HepG2 (cell line): Measurements from ENCODE around the gene PGGT1B. TPM values are rescaled to one million over a fixed set of nuclear protein-coding genes. Genes with fewer than 3 reads are reported as not detected.

Experiments
- ASH2L ChIP-seq: fragments of 300-600, 200-600 bp; sonication (generic); IDR thresholded peaks from 2 replicates; pipeline ENCODE4 v1.7.0; 2017; ENCODE audit warnings: low read depth, mild to moderate bottlenecking, moderate library complexity, mixed read lengths, low read length; ENCODE audit not compliant: insufficient read length
- BRCA1 ChIP-seq: sonication (generic); formaldehyde crosslinking; IDR thresholded peaks from 2 replicates; pipeline ENCODE4 v1.4.0; 2020; ENCODE audit warnings: missing genetic modification reagents
- DNMT1 ChIP-seq: sonication (generic); formaldehyde crosslinking; IDR thresholded peaks from 2 replicates; pipeline ENCODE4 v1.5.1; 2020; ENCODE audit warnings: mild to moderate bottlenecking, missing genetic modification reagents
- HNF4G ChIP-seq, 2 experiments: sonication (generic) in 1 of 2; formaldehyde crosslinking in 1 of 2; IDR thresholded peaks; 2 replicates each; pipeline versions ENCODE4 v1.4.0 to v1.6.1; 2011 to 2020; ENCODE audit warnings: borderline replicate concordance in 2 of 2, low read depth in 2 of 2, mild to moderate bottlenecking in 2 of 2, low read length in 1 of 2, missing genetic modification reagents in 1 of 2, moderate library complexity in 1 of 2
- MTA3 ChIP-seq: sonication (generic); formaldehyde crosslinking; IDR thresholded peaks from 2 replicates; pipeline ENCODE4 v1.4.0; 2020; ENCODE audit warnings: missing genetic modification reagents
- PATZ1 ChIP-seq: sonication (generic); formaldehyde crosslinking; IDR thresholded peaks from 2 replicates; pipeline ENCODE4 v1.4.0; 2020; ENCODE audit warnings: missing genetic modification reagents
- RBAK ChIP-seq: sonication (generic); formaldehyde crosslinking; IDR thresholded peaks from 2 replicates; pipeline ENCODE4 v1.5.1; 2020; ENCODE audit warnings: mild to moderate bottlenecking, missing genetic modification reagents
- SNAPC4 ChIP-seq: sonication (generic); formaldehyde crosslinking; IDR thresholded peaks from 2 replicates; pipeline ENCODE4 v1.4.0; 2020; ENCODE audit warnings: mild to moderate bottlenecking, missing genetic modification reagents
- TMF1 ChIP-seq: sonication (generic); formaldehyde crosslinking; IDR thresholded peaks from 2 replicates; pipeline ENCODE4 v1.8.1; 2022; ENCODE audit warnings: low read depth, missing genetic modification reagents
- TRAFD1 ChIP-seq: sonication (generic); formaldehyde crosslinking; IDR thresholded peaks from 2 replicates; pipeline ENCODE4 v1.5.1; 2020; ENCODE audit warnings: missing genetic modification reagents, mild to moderate bottlenecking, borderline replicate concordance
- ZBTB49 ChIP-seq: sonication (generic); formaldehyde crosslinking; IDR thresholded peaks from 2 replicates; pipeline ENCODE4 v1.4.0; 2020; ENCODE audit warnings: missing genetic modification reagents, borderline replicate concordance
- ZFP36L1 ChIP-seq: sonication (generic); formaldehyde crosslinking; IDR thresholded peaks from 2 replicates; pipeline ENCODE4 v1.8.0; 2022; ENCODE audit warnings: mild to moderate bottlenecking, missing genetic modification reagents, moderate library complexity
- ZFP41 ChIP-seq: sonication (generic); formaldehyde crosslinking; IDR thresholded peaks from 2 replicates; pipeline ENCODE4 v1.4.0; 2020; ENCODE audit warnings: mild to moderate bottlenecking, missing genetic modification reagents, borderline replicate concordance
- ZNF124 ChIP-seq: sonication (generic); formaldehyde crosslinking; IDR thresholded peaks from 2 replicates; pipeline ENCODE4 v1.4.0; 2020; ENCODE audit warnings: missing genetic modification reagents
- ZNF331 ChIP-seq: sonication (generic); formaldehyde crosslinking; IDR thresholded peaks from 2 replicates; pipeline ENCODE4 v1.4.0; 2020; ENCODE audit warnings: missing genetic modification reagents
- ZNF431 ChIP-seq: sonication (generic); formaldehyde crosslinking; IDR thresholded peaks from 2 replicates; pipeline ENCODE4 v1.9.0; 2022; ENCODE audit warnings: missing genetic modification reagents, low read depth, mild to moderate bottlenecking, borderline replicate concordance
- ZNF468 ChIP-seq: sonication (generic); formaldehyde crosslinking; IDR thresholded peaks from 2 replicates; pipeline ENCODE4 v1.8.0; 2022; ENCODE audit warnings: mild to moderate bottlenecking, moderate library complexity, missing genetic modification reagents
- ZNF644 ChIP-seq: IDR thresholded peaks from 2 replicates; pipeline ENCODE4 v1.6.1; 2016; ENCODE audit warnings: low read depth
- polyA plus RNA-seq, 8 experiments: library from polyadenylated mRNA; depleted of rRNA in 3 of 8; stranded (reverse) in 7 of 8; unstranded in 1 of 8; fragments of >200 nt; fragmentation: Illumina TruSeq in 4 of 8; extraction: Trizol in 4 of 8; gene quantifications; 2 replicates each; pipeline versions ENCODE4 v1.2.1 to v1.2.3, GENCODE V29; 2011 to 2016; ENCODE audit warnings: low read depth in 4 of 8, missing spikeins in 1 of 8, mixed read lengths in 1 of 8; ENCODE audit not compliant: insufficient read depth in 1 of 8
- total RNA-seq, 5 experiments: library from RNA; depleted of rRNA; stranded (reverse); fragments of >200 nt; fragmentation: Illumina TruSeq; extraction: Trizol; gene quantifications; 2 replicates each; pipeline ENCODE4 v1.2.3, GENCODE V29; 2016; ENCODE audit warnings: low read depth in 1 of 5

Gene PGGT1B
- total and polyA plus RNA-seq, 2 of the 13 experiments (the other 11 are each of a cell fraction or from before 2014, with no cell fraction given) = 2.4 to 42.7 TPM

GRCh38 chr5:115241881-115242642 lies 20.6 kb downstream of the PGGT1B start (continued):
- peak; percentile 91 for TF ChIP-seq HNF4G (IDR thresholded peaks at IDR 0.05; ENCODE audit: borderline replicate concordance, low read depth, low read length)
- no peak for TF ChIP-seq HNF4G (CRISPR knock-in tag; IDR thresholded peaks at IDR 0.05; ENCODE audit: borderline replicate concordance, low read depth)
- TF ChIP-seq TRAFD1 = no peak
- TF ChIP-seq SNAPC4 (CRISPR knock-in tag) = no peak
- no peak for TF ChIP-seq ZFP36L1 (CRISPR knock-in tag)
- no peak for TF ChIP-seq ZNF468
- TF ChIP-seq RBAK (CRISPR knock-in tag) = no peak
- no peak for TF ChIP-seq ZFP41 (CRISPR knock-in tag)
- no peak for TF ChIP-seq BRCA1 (CRISPR knock-in tag)
- no peak for TF ChIP-seq ZNF331 (CRISPR knock-in tag)
- TF ChIP-seq ZNF644 (CRISPR knock-in tag) = 0 out of 2 replicates have a peak, but pooled peaks have one; percentile 27
- peak; percentile 77 for TF ChIP-seq ASH2L
- no peak for TF ChIP-seq ZNF124
- no peak for TF ChIP-seq DNMT1 (CRISPR knock-in tag)
- TF ChIP-seq ZBTB49 (CRISPR knock-in tag) = no peak
- TF ChIP-seq MTA3 (CRISPR knock-in tag) = no peak
- no peak for TF ChIP-seq PATZ1 (CRISPR knock-in tag)
- TF ChIP-seq TMF1 (CRISPR knock-in tag) = no peak
- TF ChIP-seq ZNF431 (CRISPR knock-in tag) = no peak
